Psoas muscle (tissue), 8 donors: Measurements from ENCODE around the gene NOC3L. TPM values are rescaled to one million over a fixed set of nuclear protein-coding genes. Genes with fewer than 3 reads are reported as not detected.

Source experiments
- ATAC-seq, 4 donors: fragments of 200-7000 bp; cut with Tn5 transposase; one replicate each; pipeline ENCODE4 v1.9.1; 2020; ENCODE audit warnings: moderate library complexity in 3 of 4, mild to moderate bottlenecking in 2 of 4
- DNase-seq, 2 donors: peaks; one replicate each; pipeline ENCODE4 v3.0.0-alpha.2; 2020
- H3K27ac ChIP-seq: fragments of 200-600 bp; one replicate; pipeline ENCODE4 v1.8.0; 2022
- H3K27me3 ChIP-seq, 3 donors: fragments of 200-600 bp in 1 of 3; one replicate each; pipeline versions ENCODE4 v1.6.1 to v1.8.0; 2013 to 2022; ENCODE audit warnings: low read length in 2 of 3, mild to moderate bottlenecking in 2 of 3, moderate library complexity in 1 of 3; ENCODE audit not compliant: insufficient read depth in 3 of 3
- H3K36me3 ChIP-seq, 2 donors: fragments of 200-600 bp in 1 of 2; one replicate each; pipeline versions ENCODE4 v1.6.1 to v1.8.0; 2013 to 2022; ENCODE audit warnings: low read depth in 1 of 2, mild to moderate bottlenecking in 1 of 2, moderate library complexity in 1 of 2; ENCODE audit not compliant: insufficient read depth in 1 of 2
- H3K4me1 ChIP-seq: fragments of 200-600 bp; one replicate; pipeline ENCODE4 v1.8.0; 2022
- H3K4me3 ChIP-seq: fragments of 200-600 bp; one replicate; pipeline ENCODE4 v1.8.0; 2022; ENCODE audit warnings: mild to moderate bottlenecking
- H3K9me3 ChIP-seq: fragments of 200-600 bp; one replicate; pipeline ENCODE4 v1.8.0; 2022
- WGBS, 3 donors: extraction: QIAGEN DNeasy Blood & Tissue Kit; methylation state at CpG; one replicate each; pipeline versions ENCODE4 v1.1.6 to v1.1.7; 2013; 5-methylcytosine and 5-hydroxymethylcytosine counted together
- intact Hi-C, 2 donors: fragments of 100-400 bp; cut with DNase I; formaldehyde crosslinking; loops; one replicate each; pipeline versions ENCODE4 v1.11.0 to v1.14.2; 2022
- polyA plus RNA-seq, 3 donors: library from polyadenylated mRNA; stranded (reverse); fragments of 200-250 nt; gene quantifications; one replicate each; pipeline ENCODE4 v1.2.3, GENCODE V29; 2013
- total RNA-seq, 4 donors: library from RNA; stranded (reverse); fragmentation: NEBNext Ultra II Directional in 2 of 4; extraction: Animal tissue kit (Norgen Biotek cat#: 25700) in 2 of 4; gene quantifications; one replicate each; pipeline versions ENCODE4 v1.2.1 to v1.2.4, GENCODE V29; 2021 to 2023
- TF ChIP-seq, protein P1 (sequence below): fragments of 200-600 bp; IDR thresholded peaks from one replicate; pipeline ENCODE4 v1.8.0; 2022; ENCODE audit warnings: antibody characterized with exemption
- donor health status: healthy with polysubstance abuse.
- donor health status: DM: no; HTN: no; CAD: no; lungs with moderate emphysema.
- donor health status: Bipolar disorder and iron deficiency.
- donor health status: healthy.
- donor health status: DM: yes; HTN: yes; CAD: no.
- donor health status: DM: no; HTN: no; CAD: no.
- donor health status: DM: no; HTN: no; CAD: no.
- donor health status: DM: yes; HTN: yes; CAD: no.

Gene NOC3L
- total and polyA plus RNA-seq, 7 donors, result 6.3 to 19.5 (median 17.2) TPM

DNA sequence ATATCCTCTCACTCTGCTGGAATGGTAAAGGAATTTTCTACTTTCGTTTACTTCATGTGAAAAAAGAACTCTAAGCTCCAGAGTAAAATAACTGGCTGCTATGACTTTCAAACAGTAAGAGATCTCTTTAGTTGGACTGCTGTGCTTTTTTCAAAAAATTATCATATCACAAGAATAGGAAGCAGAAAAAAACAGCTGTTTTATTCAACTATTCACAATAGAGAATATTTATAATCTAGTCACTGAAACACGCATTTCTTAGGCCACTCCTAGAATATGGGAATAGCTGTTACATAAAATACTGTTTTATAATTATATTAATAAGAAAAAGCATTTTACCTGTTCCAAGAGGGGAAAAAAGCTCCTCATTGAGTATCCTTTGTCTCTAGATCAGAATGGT is 29.7 kb downstream of the NOC3L start:
- 88 to 92% (median 89%) methylated on average over 2 of the region's 2 CpGs for WGBS, 3 donors
- intact Hi-C loops, result no loop called here
- H3K27me3 ChIP-seq, result no peaks in the 10 kb centered on the region
- H3K36me3 ChIP-seq, result peaks cover 0 to 83% of the 10 kb centered on the region in 2 donors
- no peak overlapping the region for H3K27ac ChIP-seq
- no peaks in the 10 kb centered on the region for H3K9me3 ChIP-seq
- ATAC-seq, result no peak
- DNase-seq, result no peak
- H3K4me3 ChIP-seq, result no peak overlapping the region
- TF ChIP-seq, protein P1, sequence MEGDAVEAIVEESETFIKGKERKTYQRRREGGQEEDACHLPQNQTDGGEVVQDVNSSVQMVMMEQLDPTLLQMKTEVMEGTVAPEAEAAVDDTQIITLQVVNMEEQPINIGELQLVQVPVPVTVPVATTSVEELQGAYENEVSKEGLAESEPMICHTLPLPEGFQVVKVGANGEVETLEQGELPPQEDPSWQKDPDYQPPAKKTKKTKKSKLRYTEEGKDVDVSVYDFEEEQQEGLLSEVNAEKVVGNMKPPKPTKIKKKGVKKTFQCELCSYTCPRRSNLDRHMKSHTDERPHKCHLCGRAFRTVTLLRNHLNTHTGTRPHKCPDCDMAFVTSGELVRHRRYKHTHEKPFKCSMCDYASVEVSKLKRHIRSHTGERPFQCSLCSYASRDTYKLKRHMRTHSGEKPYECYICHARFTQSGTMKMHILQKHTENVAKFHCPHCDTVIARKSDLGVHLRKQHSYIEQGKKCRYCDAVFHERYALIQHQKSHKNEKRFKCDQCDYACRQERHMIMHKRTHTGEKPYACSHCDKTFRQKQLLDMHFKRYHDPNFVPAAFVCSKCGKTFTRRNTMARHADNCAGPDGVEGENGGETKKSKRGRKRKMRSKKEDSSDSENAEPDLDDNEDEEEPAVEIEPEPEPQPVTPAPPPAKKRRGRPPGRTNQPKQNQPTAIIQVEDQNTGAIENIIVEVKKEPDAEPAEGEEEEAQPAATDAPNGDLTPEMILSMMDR, result no peak
- no peaks in the 10 kb centered on the region for H3K4me1 ChIP-seq

DNA sequence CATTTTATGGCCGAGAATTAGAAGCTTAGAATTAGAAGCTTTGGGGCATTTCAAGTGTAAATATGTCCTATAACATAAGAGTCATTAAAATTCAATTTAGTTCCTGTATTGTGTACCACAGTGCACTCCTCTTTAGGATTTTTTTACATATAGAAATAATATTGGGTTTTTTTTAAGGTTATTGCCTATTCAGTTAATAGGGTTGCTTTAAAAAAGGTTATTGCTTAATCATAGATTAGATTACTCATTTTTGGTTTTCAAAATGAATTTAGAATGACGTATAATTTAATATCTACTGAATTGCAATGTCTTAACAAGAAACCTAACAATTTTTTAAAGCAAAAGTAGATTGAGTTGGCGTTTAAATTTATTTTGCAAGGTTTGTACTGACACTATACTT is 34.1 kb downstream of the NOC3L start:
- Histone ChIP-seq H3K36me3 (peaks cover 0 to 83% of the 10 kb centered on the region in 2 donors), H3K27ac (no peak overlapping the region), H3K9me3 (no peaks in the 10 kb centered on the region), H3K4me3 (no peak overlapping the region), H3K4me1 (no peaks in the 10 kb centered on the region), H3K27me3 (no peaks in the 10 kb centered on the region)
- intact Hi-C loops, result no loop called here
- ATAC-seq (no peak), DNase-seq (no peak)
- TF ChIP-seq, protein P1, result no peak
- 96 to 98% (median 98%) methylated on average over 3 of the region's 3 CpGs for WGBS, 3 donors

DNA sequence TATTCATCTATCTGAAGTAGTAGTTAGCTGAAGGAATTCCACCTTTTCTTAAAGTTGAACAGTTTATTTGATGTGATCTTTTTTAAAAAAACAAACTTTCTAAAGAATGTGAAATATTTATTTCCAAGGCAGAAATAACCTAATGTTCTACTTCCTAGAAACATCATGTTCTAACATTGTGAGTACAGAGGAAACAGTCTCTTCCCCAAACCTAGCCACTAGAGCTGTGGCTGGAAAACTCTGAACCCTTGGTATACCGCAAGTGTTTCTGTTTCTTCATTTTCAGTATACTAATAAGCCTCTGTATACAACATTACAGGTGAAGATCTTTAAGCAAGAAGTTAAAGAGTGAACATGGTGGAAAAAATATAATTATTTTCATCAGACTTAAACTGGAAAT is 35.1 kb downstream of the NOC3L start:
- ATAC-seq (no peak), DNase-seq (no peak)
- TF ChIP-seq, protein P1, result no peak
- peaks cover 0 to 83% of the 10 kb centered on the region in 2 donors for H3K36me3 ChIP-seq
- WGBS, 3 donors, result 95 to 97% (median 97%) methylated on average over 1 of the region's 1 CpG
- no peak overlapping the region for H3K4me3 ChIP-seq
- H3K27me3 ChIP-seq, result no peaks in the 10 kb centered on the region
- intact Hi-C loops, result no loop called here
- H3K4me1 ChIP-seq, result no peaks in the 10 kb centered on the region
- no peak overlapping the region for H3K27ac ChIP-seq
- H3K9me3 ChIP-seq, result no peaks in the 10 kb centered on the region

DNA sequence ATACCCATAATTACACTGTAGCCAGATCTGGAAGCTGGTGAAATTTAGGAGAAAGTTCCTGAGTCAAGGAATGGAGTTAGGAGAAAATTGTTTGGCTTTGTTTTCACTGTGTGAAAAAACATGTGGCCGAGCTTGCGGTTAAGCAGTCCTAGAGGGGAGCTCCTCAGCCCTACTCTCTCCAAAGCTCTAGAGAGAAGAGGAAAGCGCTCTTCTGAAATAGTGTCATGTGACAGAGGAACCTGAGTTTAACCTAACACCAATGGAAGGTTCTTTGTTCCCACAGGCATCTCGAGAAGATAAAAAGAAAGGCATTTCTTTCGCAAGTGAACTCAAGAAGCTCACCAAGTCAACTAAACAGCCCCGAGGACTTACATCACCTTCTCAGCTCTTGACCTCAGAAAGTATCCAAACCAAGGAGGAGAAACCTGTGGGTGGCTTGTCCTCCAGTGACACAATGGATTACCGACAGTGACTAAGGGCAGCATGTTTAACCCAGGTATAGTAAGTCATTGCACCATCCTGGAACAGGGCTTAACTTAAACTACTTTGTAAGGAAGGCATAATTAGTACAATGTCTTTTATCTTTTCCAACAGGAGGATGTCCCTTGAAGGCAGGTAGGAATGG is 38.0 kb downstream of the NOC3L start:
- no peaks in the 10 kb centered on the region for H3K4me1 ChIP-seq
- 93 to 94% (median 94%) methylated on average over 7 of the region's 7 CpGs for WGBS, 3 donors
- DNase-seq (no peak), ATAC-seq (no peak)
- H3K9me3 ChIP-seq, result no peaks in the 10 kb centered on the region
- no peaks in the 10 kb centered on the region for H3K27me3 ChIP-seq
- TF ChIP-seq, protein P1, result no peak
- H3K4me3 ChIP-seq, result no peak overlapping the region
- H3K36me3 ChIP-seq, result peaks cover 0 to 73% of the 10 kb centered on the region in 2 donors
- intact Hi-C loops, result loop anchor here (5.0 kb wide), 2 partner anchors 247 to 407 kb away; no protein-coding TSS in a partner anchor
- no peak overlapping the region for H3K27ac ChIP-seq
